ENCODE results near the gene DDX28.
A peak's percentile ranks its signal among the peaks of the same experiment; 100 is the strongest.

DDX28 gene

DNA sequence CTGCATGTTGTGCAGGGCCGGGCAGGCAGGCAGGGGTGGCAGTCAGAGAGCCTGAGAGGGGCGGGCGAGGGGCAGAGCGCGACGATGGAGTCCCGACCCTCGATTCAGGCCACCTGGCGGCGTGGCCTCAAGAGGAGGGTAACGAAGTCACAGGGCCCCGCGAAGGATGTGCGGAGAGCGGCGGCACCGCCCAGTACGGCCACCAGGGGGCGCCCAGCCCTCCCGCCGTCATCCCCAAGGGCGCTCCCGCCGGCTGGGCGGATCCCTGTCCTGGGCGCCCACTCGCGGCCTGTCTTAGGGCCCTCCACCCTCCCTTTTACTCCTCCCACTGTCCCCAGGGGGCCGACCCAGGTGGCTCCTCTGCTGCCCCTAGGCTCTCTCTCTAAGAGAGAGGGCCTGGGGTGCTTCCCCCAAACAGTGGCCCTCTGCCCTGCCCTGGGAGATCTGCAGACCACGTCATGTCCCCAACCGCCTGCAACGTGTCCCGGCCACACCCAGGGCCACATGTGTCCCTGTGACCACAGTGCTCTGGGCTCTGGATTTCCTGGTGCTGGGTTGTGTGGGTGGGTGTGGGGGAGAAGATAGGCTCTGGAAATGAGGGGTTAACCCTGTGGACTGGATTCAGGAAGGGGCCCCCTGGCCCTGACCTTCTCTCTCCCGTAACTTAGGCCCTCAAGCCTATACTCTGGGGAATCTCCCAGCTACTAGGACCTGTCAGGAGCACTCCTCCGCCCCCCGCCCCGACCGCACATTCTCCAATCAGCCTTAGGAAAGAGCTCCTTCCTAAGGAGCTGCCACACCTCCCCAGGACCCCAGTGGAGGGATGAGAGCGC, 29.6 kb downstream of the DDX28 start:
- H3K9ac ChIP-seq (ENCODE audit: low read length): no peak overlapping the region
- peaks cover 11% of the 10 kb centered on the region for H3K27me3 ChIP-seq (ENCODE audit: control insufficient read depth, insufficient read depth, low read length)
- no peak overlapping the region for H3K4me3 ChIP-seq (ENCODE audit: low read depth, low read length)
- no peaks in the 10 kb centered on the region for H3K36me3 ChIP-seq (ENCODE audit: control insufficient read depth, insufficient read depth, low read length)
- no peak overlapping the region for H3K27ac ChIP-seq (ENCODE audit: low read depth, low read length)
- 0 out of 2 replicates have a peak, but pooled peaks cover 3% of the 10 kb centered on the region for H3K4me1 ChIP-seq (ENCODE audit: control insufficient read depth, insufficient read depth, low read length)
- H3K9me3 ChIP-seq (ENCODE audit: control insufficient read depth, insufficient read depth, low read depth, low read length): no peaks in the 10 kb centered on the region

DNA sequence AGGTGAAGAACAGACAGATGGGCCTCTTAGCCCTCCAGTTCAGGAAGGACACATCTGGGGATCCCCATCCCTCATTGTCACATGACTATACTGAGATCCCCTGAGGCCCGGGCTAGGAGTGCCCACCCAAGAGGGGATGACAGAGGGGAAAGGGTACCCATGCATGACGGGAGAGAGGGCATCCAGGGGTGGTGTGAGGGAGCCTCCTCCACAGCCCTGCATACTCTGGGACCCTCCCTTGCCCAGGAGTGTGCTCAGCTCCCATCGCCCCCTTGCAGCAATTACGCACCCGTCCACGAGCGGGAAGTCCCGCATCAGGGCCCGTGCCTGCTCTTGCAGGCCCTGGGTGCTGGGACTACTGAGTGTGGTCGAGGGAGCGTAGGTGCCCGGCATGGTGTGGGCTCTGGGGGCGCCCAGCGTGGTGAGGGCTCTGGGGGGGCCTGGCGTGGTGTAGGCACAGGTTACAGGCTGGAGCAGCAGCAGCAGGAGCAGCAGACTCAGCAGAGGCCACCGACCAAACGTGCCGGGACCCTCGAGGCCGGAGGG, 30.3 kb downstream of the DDX28 start:
- Histone ChIP-seq H3K27ac (ENCODE audit: low read depth, low read length) (no peak overlapping the region), H3K4me1 (ENCODE audit: control insufficient read depth, insufficient read depth, low read length) (0 out of 2 replicates have a peak, but pooled peaks cover 3% of the 10 kb centered on the region), H3K9ac (ENCODE audit: low read length) (no peak overlapping the region), H3K4me3 (ENCODE audit: low read depth, low read length) (no peak overlapping the region), H3K9me3 (ENCODE audit: control insufficient read depth, insufficient read depth, low read depth, low read length) (no peaks in the 10 kb centered on the region), H3K36me3 (ENCODE audit: control insufficient read depth, insufficient read depth, low read length) (no peaks in the 10 kb centered on the region), H3K27me3 (ENCODE audit: control insufficient read depth, insufficient read depth, low read length) (peaks cover 11% of the 10 kb centered on the region)

DNA sequence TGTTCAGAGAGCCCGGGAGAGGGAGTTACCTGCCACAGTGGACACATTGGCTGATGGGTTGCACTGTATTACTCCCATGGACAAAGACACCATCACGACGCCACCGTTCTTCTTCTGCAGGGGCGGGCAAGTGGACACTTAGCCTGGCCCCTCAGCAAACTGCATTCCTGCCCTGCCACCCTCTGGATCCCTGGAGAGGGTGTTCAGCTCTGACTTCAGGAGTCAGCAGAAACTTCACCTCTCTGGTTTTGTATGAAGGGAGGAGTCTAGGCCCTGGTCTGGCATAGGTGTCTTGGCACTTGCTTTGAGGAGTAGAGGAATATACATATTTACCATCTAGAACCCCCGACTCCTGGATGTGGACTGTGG, 33.0 kb downstream of the DDX28 start:
- H3K4me1 ChIP-seq (ENCODE audit: control insufficient read depth, insufficient read depth, low read length): 0 out of 2 replicates have a peak, but pooled peaks cover 3% of the 10 kb centered on the region
- no peak overlapping the region for H3K9ac ChIP-seq (ENCODE audit: low read length)
- peaks cover 11% of the 10 kb centered on the region for H3K27me3 ChIP-seq (ENCODE audit: control insufficient read depth, insufficient read depth, low read length)
- H3K36me3 ChIP-seq (ENCODE audit: control insufficient read depth, insufficient read depth, low read length): no peaks in the 10 kb centered on the region
- H3K27ac ChIP-seq (ENCODE audit: low read depth, low read length): no peak overlapping the region
- no peak overlapping the region for H3K4me3 ChIP-seq (ENCODE audit: low read depth, low read length)
- H3K9me3 ChIP-seq (ENCODE audit: control insufficient read depth, insufficient read depth, low read depth, low read length): no peaks in the 10 kb centered on the region

DNA sequence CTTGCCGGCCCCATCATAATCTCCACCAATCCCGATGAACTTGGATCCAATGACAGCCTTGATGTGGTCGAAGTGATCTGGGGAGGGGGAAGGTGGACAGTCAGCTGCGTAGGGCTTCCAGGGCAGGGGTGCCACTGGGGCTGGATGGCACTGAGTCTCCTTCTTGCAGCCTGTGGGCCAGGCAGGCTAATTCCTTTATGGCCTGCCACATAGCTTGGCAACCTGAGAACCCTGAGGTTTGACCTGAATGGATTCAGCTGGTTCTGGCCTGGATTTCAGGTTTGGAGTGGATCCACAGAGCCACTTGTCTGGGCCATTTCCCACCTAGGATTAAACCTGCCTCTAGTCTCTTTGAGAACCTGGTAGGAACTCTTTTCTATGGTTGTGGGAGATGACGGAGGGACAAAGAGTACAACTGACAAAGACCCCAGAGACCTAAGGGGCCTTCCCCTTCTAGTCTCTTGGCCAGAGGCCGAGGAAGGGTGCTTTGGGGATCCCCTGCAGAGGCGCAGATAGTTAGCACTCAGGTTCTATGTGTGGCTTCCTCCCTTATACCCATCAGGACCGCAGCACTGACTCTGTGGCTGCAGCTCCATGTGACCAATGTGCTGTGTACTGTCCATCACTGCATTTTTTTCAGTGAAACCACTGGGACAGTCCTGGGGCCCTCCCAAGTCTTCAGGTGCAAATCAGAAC, 33.6 kb downstream of the DDX28 start:
- 0 out of 2 replicates have a peak, but pooled peaks cover 3% of the 10 kb centered on the region for H3K4me1 ChIP-seq (ENCODE audit: control insufficient read depth, insufficient read depth, low read length)
- H3K4me3 ChIP-seq (ENCODE audit: low read depth, low read length): no peak overlapping the region
- H3K36me3 ChIP-seq (ENCODE audit: control insufficient read depth, insufficient read depth, low read length): no peaks in the 10 kb centered on the region
- H3K27ac ChIP-seq (ENCODE audit: low read depth, low read length): no peak overlapping the region
- no peaks in the 10 kb centered on the region for H3K9me3 ChIP-seq (ENCODE audit: control insufficient read depth, insufficient read depth, low read depth, low read length)
- peaks cover 11% of the 10 kb centered on the region for H3K27me3 ChIP-seq (ENCODE audit: control insufficient read depth, insufficient read depth, low read length)
- no peak overlapping the region for H3K9ac ChIP-seq (ENCODE audit: low read length)

DNA sequence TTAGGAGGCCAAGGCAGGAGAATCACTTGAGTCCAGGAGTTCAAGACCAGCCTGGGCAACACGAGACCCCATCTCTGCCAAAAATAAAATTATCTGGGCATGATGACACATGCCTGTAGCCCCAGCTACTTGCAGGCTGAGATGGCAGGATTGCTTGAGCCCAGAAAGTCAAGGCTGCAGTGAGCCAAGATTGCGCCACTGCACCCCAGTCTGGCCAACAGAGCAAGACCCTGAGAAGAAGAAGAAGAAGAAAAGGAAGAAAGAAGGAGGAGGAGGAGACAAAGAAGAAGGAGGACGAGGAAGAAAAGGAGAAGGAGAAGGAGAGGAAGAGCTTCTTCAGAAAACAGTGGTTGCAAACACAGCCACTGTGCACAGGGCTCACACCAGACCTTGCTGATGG, 34.4 kb downstream of the DDX28 start:
- Histone ChIP-seq H3K27ac (ENCODE audit: low read depth, low read length) (no peak overlapping the region), H3K4me1 (ENCODE audit: control insufficient read depth, insufficient read depth, low read length) (peaks cover 3% of the 10 kb centered on the region; the same call in 1 of the 2 replicates), H3K9ac (ENCODE audit: low read length) (no peak overlapping the region), H3K4me3 (ENCODE audit: low read depth, low read length) (no peak overlapping the region), H3K27me3 (ENCODE audit: control insufficient read depth, insufficient read depth, low read length) (peaks cover 11% of the 10 kb centered on the region), H3K36me3 (ENCODE audit: control insufficient read depth, insufficient read depth, low read length) (no peaks in the 10 kb centered on the region), H3K9me3 (ENCODE audit: control insufficient read depth, insufficient read depth, low read depth, low read length) (no peaks in the 10 kb centered on the region)

DNA sequence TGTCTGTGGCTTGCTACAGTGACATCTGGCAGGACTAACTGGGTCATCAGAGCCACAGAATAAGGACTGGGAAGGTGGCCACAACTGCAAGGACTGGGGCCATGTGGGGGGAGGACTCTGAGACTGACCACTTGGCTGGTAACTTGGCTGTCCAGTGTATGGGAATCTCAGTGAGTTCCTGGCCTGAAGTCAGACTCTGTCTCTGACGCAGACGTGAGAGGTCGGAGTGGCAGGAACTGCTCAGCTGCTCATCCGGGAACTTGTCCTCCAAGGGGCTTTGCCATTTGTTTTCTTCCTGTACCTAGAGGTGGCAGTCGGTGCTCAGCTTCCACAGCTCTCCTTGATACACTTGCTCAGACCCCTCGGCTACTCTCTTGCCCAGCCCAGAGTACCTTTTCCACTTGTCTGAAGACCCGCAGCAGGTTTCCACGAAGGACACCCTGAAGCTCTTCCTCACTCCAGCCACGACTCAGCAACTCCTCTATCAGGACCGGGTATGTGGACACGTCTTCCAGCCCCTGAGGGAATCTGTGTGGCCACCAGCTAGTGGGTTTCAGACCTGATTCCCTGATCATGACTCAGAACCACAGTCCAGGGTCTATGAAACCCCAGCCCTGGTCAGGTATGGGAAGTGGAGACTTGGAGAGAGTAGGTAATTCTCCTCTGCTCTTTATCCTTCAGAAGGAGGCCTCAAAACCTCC, 35.4 kb downstream of the DDX28 start:
- H3K36me3 ChIP-seq (ENCODE audit: control insufficient read depth, insufficient read depth, low read length): no peaks in the 10 kb centered on the region
- H3K9ac ChIP-seq (ENCODE audit: low read length): no peak overlapping the region
- H3K27ac ChIP-seq (ENCODE audit: low read depth, low read length): no peak overlapping the region
- no peak overlapping the region for H3K4me3 ChIP-seq (ENCODE audit: low read depth, low read length)
- no peaks in the 10 kb centered on the region for H3K9me3 ChIP-seq (ENCODE audit: control insufficient read depth, insufficient read depth, low read depth, low read length)
- H3K4me1 ChIP-seq (ENCODE audit: control insufficient read depth, insufficient read depth, low read length): peaks cover 5% of the 10 kb centered on the region; the same call in 1 of the 2 replicates
- peaks cover 6% of the 10 kb centered on the region for H3K27me3 ChIP-seq (ENCODE audit: control insufficient read depth, insufficient read depth, low read length)

DNA sequence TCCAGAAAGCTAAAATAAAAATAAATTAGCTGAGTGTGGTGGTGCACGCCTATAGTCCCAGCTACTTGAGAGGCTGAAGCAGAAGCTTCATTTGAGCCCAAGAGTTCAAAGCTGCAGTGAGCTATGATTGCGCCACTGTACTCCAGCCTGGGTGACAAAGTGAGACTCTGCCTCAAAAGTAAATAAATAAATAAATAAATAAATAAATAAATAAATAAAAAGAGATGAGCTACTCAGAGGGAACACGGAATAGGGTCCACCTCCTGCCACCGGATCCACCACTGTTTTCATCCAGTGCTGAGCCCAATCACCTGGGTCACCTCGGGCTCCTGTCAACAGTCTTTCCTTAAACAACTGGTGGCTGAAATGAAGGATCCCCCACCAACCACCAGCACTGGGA, 36.1 kb downstream of the DDX28 start:
- Histone ChIP-seq H3K4me3 (ENCODE audit: low read depth, low read length) (no peak overlapping the region), H3K36me3 (ENCODE audit: control insufficient read depth, insufficient read depth, low read length) (no peaks in the 10 kb centered on the region), H3K9me3 (ENCODE audit: control insufficient read depth, insufficient read depth, low read depth, low read length) (no peaks in the 10 kb centered on the region), H3K4me1 (ENCODE audit: control insufficient read depth, insufficient read depth, low read length) (peaks cover 5% of the 10 kb centered on the region; the same call in 1 of the 2 replicates), H3K27ac (ENCODE audit: low read depth, low read length) (no peak overlapping the region), H3K9ac (ENCODE audit: low read length) (no peak overlapping the region), H3K27me3 (ENCODE audit: control insufficient read depth, insufficient read depth, low read length) (no peaks in the 10 kb centered on the region)

DNA sequence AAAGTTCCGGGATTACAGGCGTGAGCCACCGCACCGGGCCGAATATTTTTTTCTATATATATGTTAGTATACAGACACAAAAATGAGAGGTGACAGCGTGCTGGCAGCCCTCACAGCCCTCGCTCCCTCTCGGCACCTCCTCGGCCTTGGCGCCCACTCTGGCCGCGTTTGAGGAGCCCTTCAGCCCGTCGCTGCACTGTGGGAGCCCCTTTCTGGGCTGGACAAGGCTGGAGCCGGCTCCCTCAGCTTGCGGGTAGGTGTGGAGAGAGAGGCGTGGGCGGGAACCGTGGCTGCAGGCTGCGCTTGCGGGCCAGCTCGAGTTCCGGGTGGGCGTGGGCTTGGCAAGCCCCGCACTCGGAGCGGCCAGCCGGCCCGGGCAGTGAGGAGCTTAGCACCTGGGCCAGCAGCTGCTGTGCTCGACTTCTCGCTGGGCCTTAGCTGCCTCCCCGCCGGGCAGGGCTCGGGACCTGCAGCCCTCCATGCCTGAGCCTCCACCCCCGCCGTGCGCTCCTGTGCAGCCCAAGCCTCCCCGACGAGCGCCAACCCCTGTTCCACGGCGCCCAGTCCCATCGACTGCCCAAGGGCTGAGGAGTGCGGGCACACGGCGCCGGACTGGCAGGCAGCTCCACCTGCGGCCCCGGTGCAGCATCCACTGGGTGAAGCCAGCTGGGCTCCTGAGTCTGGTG, 40.9 kb downstream of the DDX28 start:
- Histone ChIP-seq H3K27ac (ENCODE audit: low read depth, low read length) (no peak overlapping the region), H3K27me3 (ENCODE audit: control insufficient read depth, insufficient read depth, low read length) (peaks cover under 1% of the 10 kb centered on the region; the same call in 1 of the 2 replicates), H3K9me3 (ENCODE audit: control insufficient read depth, insufficient read depth, low read depth, low read length) (no peaks in the 10 kb centered on the region), H3K4me1 (ENCODE audit: control insufficient read depth, insufficient read depth, low read length) (peaks cover 5% of the 10 kb centered on the region; the same call in 1 of the 2 replicates), H3K9ac (ENCODE audit: low read length) (no peak overlapping the region), H3K4me3 (ENCODE audit: low read depth, low read length) (no peak overlapping the region), H3K36me3 (ENCODE audit: control insufficient read depth, insufficient read depth, low read length) (no peaks in the 10 kb centered on the region)

DNA sequence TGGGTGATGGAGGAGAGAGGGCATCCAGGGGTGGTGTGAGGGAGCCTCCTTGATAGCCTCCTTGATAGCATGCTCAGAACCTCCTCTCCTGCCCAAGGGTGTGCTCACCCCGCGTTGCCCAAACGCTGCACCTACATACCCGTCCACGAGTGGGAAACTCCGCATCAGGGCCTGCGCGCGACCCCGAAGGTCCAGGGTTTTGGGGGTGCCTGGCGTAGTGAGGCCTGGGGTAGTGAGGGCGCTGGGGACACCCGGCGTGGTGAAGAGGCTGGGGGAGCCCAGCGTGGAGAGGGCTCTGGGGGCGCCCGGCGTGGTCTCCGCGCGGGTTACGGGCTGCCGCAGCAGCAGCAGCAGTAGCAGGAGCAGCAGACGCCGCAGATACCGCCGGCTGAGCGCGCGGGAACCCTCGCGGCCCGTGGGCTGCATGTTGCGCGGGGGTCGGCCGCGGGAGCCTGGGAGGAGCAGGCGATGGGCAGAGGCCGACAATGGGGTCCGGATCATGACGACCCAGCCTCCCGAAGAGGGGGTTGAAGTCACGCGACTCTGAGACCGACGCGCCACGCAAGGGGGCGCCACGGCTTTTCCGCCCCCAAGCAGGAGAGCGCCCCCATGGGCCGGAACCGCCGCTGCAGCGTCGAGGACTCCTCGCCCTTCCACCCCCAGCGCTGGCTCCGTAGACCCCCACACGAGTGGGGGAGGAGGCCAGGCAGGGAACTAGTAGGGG, 42.9 kb downstream of the DDX28 start, which contains the start of gene DPEP3:
Gene DPEP3 (minus strand): TSS at position 545 of the 724 bp plus-strand sequence. CDS start 119 bp downstream, at position 426.
- H3K9me3 ChIP-seq (ENCODE audit: control insufficient read depth, insufficient read depth, low read depth, low read length): no peaks in the 10 kb centered on the region
- peaks cover 5% of the 10 kb centered on the region; the same call in 1 of the 2 replicates for H3K4me1 ChIP-seq (ENCODE audit: control insufficient read depth, insufficient read depth, low read length)
- no peak within 1 kb of the TSS for H3K27ac ChIP-seq (ENCODE audit: low read depth, low read length)
- peak within 1 kb of the TSS; percentile 15; the same call in 1 of the 2 replicates for H3K4me3 ChIP-seq (ENCODE audit: low read depth, low read length)
- H3K27me3 ChIP-seq (ENCODE audit: control insufficient read depth, insufficient read depth, low read length): peaks cover 4% of the 10 kb centered on the region; the same call in 1 of the 2 replicates
- H3K9ac ChIP-seq (ENCODE audit: low read length): no peak within 1 kb of the TSS
- H3K36me3 ChIP-seq (ENCODE audit: control insufficient read depth, insufficient read depth, low read length): no peaks in the 10 kb centered on the region

All from HUES6 (cell line).